Measurements from ENCODE around the gene BCL2L12. TPM values are rescaled to one million over a fixed set of nuclear protein-coding genes. Genes with fewer than 3 reads are reported as not detected.
"Not testable (repeated sequence)": the region's sequence is repeated elsewhere in the genome, so short reads cannot be mapped to it uniquely, and the experiment has no call there.

BCL2L12 gene
- total RNA-seq = 1 to 10 TPM; 3.6 to 9.2 (median 5.9) TPM

DNA sequence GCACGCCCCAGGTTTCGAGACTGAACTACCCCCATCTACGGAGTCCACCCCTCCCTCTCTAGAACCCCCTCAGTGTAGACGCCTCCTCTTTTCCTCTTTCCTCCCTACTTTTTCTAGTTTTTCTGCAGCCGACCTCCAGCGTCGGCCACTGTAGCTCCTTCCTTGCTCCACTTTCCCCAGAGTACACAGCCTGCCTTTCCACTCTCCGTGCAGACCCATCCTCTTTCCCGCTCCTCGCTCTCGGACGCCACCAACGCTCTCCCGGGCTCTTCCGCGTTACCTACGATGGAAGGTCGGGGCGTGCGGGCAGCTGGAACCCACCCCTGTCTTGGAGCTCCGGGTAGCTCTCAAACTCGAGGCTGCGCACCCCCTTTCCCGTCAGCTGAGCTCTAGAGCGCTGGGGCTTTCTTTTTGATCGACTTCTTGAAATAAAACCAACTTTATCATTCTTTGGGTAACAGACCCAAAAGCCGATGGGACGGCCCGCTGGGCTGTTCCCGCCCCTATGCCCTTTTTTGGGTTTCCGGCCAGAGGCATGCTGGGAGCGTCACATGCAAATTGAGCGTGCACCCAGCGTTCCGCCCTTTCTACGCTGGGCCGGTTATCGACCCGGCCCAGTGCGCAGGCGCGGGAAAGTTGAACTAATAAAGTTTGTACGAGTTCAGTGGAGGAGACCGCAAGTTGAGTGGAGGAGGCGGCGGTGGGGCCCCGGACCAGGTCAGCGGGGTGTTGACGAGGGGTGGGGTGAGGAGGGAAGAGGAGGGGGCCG, at the start of gene BCL2L12, which contains the start of gene IRF3:
Gene BCL2L12 (plus strand): TSS at position 583 of the 769 bp plus-strand sequence. CDS start 760 bp downstream, outside the sequence.
Gene IRF3 (minus strand): TSS at position 507 of the 769 bp plus-strand sequence. CDS start 1,019 bp downstream, outside the sequence.
- peak; percentile 99 for DNase-seq (ENCODE audit: low spot score)
- ATAC-seq (ENCODE audit: low FRiP score) = peak; percentile 93
- no peak for TF ChIP-seq CTCF (IDR thresholded peaks at IDR 0.05)

DNA sequence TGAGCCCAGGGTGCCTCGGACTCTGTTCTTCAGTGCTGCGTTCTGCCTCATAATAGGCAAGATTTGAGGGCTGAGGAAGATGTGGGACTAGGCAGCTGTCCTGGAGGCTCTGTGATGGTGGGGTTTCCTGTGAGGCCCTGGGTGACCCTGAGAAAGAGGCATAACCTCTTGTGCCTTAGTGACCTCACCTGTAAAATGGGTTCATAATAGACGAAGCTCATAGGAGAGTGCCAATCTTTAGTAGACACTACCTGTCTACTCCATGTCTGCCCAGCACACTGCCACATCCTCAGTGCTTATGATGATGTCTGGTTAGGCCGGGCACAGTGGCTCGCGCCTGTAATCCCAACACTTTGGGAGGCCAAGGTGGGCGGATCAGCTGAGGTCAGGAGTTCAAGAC, 49.2 kb upstream of the BCL2L12 start:
- ATAC-seq (ENCODE audit: low FRiP score) (no peak), DNase-seq (ENCODE audit: low spot score) (no peak)
- no peak for TF ChIP-seq CTCF (IDR thresholded peaks at IDR 0.05)

- no peak for TF ChIP-seq CTCF (IDR thresholded peaks at IDR 0.05)
- DNase-seq (ENCODE audit: low spot score) = no peak
- ATAC-seq (ENCODE audit: low FRiP score) = no peak
Measured at GRCh38 chr19:49616945-49617344, 48.8 kb upstream of the BCL2L12 start.

GRCh38 chr19:49617860-49618259, 47.9 kb upstream of the BCL2L12 start:
- not testable (repeated sequence) for DNase-seq (ENCODE audit: low spot score); ATAC-seq (ENCODE audit: low FRiP score)

DNA sequence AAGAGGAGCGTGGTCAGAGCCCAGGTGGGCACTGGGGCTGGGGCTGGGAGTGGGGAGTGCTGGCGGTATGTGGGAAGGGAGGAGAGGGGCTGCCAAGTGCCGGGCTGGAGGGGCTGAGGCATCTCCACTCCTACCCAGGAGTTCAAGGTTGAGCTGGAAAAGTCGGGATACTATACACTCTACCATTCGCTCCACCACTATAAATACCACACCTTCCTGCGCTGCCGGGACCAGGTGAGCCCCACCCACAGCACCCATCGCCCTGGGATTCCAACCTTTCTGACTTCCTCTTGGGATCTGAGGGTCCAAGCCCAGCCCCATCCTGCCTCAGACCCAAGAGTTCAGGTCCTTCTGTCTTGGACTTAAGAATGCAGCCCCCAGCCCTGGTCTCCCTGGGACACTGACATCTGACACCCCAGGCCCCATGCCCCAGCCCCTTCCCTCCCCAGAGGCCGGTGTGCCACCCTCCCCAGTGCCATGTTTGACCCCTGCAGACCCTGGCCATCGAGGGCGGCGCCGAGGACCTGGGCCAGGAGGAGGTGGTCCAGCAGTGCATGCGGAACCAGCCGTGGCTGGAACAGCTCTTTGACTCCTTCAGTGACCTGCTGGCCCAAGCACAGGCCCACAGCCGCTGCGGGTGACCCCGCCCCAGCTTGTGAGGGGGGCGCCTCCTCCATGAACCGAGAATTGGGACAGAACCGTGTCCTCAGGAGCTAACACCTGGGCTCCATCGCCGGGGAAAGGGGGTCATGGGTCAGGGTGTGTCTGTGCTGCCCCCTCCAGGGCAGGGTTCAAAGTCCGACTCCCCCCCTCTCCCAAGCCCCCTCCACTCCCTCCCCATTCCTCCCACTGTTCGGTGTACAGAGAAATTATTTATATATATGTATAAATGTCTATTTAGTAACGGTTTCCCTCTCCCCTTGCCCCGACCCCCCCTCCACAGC, 40.5 kb upstream of the BCL2L12 start:
- no peak for TF ChIP-seq CTCF (IDR thresholded peaks at IDR 0.05)
- no peak for DNase-seq (ENCODE audit: low spot score)
- ATAC-seq (ENCODE audit: low FRiP score) = peak; percentile 33

DNA sequence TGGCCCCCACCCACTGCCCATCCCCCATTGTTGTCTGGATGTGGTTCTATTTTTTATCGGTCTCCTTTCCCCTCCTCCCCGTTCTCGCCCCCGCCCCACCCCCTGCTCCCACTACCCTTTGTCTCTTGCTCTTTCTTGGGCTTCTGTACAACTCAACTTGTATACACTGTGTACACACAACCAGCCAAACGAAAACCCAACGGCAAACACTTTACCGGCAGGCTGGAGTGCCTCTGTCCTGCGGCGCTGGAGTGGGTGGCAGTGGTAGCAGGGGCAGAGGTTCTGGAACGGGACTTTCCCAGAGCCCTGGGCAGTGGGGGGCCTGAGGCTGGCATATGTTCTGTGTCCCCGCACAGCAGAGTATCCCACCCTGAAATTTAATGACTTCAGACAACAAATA, 39.5 kb upstream of the BCL2L12 start:
- ATAC-seq (ENCODE audit: low FRiP score) (no peak), DNase-seq (ENCODE audit: low spot score) (no peak)
- no peak for TF ChIP-seq CTCF (IDR thresholded peaks at IDR 0.05)

DNA sequence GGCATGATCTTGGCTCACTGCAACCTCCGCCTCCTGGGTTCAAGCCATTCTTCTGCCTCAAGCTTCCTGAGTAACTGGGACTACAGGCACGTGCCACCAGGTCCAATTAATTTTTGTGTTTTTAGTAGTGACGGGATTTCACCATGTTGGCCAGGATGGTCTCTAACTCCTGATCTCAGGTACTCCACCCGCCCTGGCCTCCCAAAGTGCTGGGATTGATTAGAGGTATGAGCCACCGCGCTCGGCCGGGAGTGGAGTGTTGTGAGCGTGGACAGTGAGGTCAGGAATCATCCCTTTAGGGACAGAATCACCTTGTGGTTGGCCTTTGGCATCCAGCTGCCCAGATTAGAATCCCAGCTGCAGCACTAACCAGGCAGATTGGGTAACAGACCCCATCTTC, 36.1 kb upstream of the BCL2L12 start:
- TF ChIP-seq CTCF (IDR thresholded peaks at IDR 0.05) = no peak
- ATAC-seq (ENCODE audit: low FRiP score) = no peak

More for the DNA sequence above, 36.1 kb upstream of the BCL2L12 start:
- DNase-seq (ENCODE audit: low spot score) = no peak
